Measurements from ENCODE around the gene PDE9A. TPM values are rescaled to one million over a fixed set of nuclear protein-coding genes. Genes with fewer than 3 reads are reported as not detected.

Gene PDE9A
- total and polyA plus RNA-seq, 2 donors (not counting 3 experiments of a cell fraction or from before 2014, with no cell fraction given), result 0.28 to 2.2 TPM

GRCh38 chr21:42618707-42619102 is 34.7 kb upstream of the PDE9A start:
- Histone ChIP-seq H2AFZ (ENCODE audit: low read depth, low read length) (no peak overlapping the region), H3K36me3 (ENCODE audit: control insufficient read depth in 2 of 2, extremely low read depth in 1 of 2, insufficient read depth in 2 of 2, low read length in 2 of 2) (no peaks in the 10 kb centered on the region), H3K4me3 (replicated peaks in 1 of 3; ENCODE audit: insufficient read depth in 1 of 3, low read depth in 1 of 3, low read length in 3 of 3) (no peak overlapping the region), H3K27me3 (ENCODE audit: control insufficient read depth in 2 of 2, insufficient read depth in 2 of 2, low read length in 2 of 2) (peaks cover 3 to 7% of the 10 kb centered on the region in 2 experiments), H3K4me2 (ENCODE audit: insufficient read depth, low read length) (no peak overlapping the region), H3K27ac (ENCODE audit: insufficient read depth, low read depth, low read length) (no peak overlapping the region), H3K9me1 (replicated peaks; ENCODE audit: control insufficient read depth, extremely low read depth, insufficient read depth, low read length) (no peaks in the 10 kb centered on the region), H3K9me3 (replicated peaks; ENCODE audit: control insufficient read depth, insufficient read depth, low read length) (no peaks in the 10 kb centered on the region), H3K9ac (replicated peaks; ENCODE audit: extremely low read depth, insufficient read depth, low read length) (no peak overlapping the region), H3K79me2 (ENCODE audit: control insufficient read depth, insufficient read depth, low read length) (no peaks in the 10 kb centered on the region), H4K20me1 (replicated peaks; ENCODE audit: control insufficient read depth, extremely low read depth, insufficient read depth, low read length) (no peaks in the 10 kb centered on the region), H3K4me1 (ENCODE audit: control insufficient read depth, extremely low read depth, insufficient read depth, low read length) (no peaks in the 10 kb centered on the region)
- ChIA-PET CTCF (no interaction called here), POLR2A (no interaction called here)
- TF ChIP-seq FOS (IDR thresholded peaks at IDR 0.05; ENCODE audit: borderline replicate concordance, insufficient read depth, low read length), result no peak
- no peak for TF ChIP-seq MYC (IDR thresholded peaks at IDR 0.05; ENCODE audit: low read depth, low read length)
- dilution Hi-C loops (cut with MboI; ENCODE audit: extremely low pct_ligation_motif_present, low sequenced_read_pairs), result no loop called here
- BruUV-seq (replicated peaks), result no TSS peak
- no peak for DNase-seq (ENCODE audit: low read depth, low spot score)
- intact Hi-C loops (cut with micrococcal nuclease), result no loop called here
- no peak for FAIRE-seq

- Histone ChIP-seq H3K36me3 (ENCODE audit: control insufficient read depth in 2 of 2, extremely low read depth in 1 of 2, insufficient read depth in 2 of 2, low read length in 2 of 2) (no peaks in the 10 kb centered on the region), H3K9me1 (replicated peaks; ENCODE audit: control insufficient read depth, extremely low read depth, insufficient read depth, low read length) (no peaks in the 10 kb centered on the region), H3K27ac (ENCODE audit: insufficient read depth, low read depth, low read length) (no peak overlapping the region), H3K4me2 (ENCODE audit: insufficient read depth, low read length) (no peak overlapping the region), H3K9me3 (replicated peaks; ENCODE audit: control insufficient read depth, insufficient read depth, low read length) (no peaks in the 10 kb centered on the region), H3K27me3 (ENCODE audit: control insufficient read depth in 2 of 2, insufficient read depth in 2 of 2, low read length in 2 of 2) (peaks cover 3 to 7% of the 10 kb centered on the region in 2 experiments), H2AFZ (ENCODE audit: low read depth, low read length) (no peak overlapping the region), H3K4me3 (replicated peaks in 1 of 3; ENCODE audit: insufficient read depth in 1 of 3, low read depth in 1 of 3, low read length in 3 of 3) (no peak overlapping the region), H3K79me2 (ENCODE audit: control insufficient read depth, insufficient read depth, low read length) (no peaks in the 10 kb centered on the region), H3K4me1 (ENCODE audit: control insufficient read depth, extremely low read depth, insufficient read depth, low read length) (no peaks in the 10 kb centered on the region), H4K20me1 (replicated peaks; ENCODE audit: control insufficient read depth, extremely low read depth, insufficient read depth, low read length) (no peaks in the 10 kb centered on the region), H3K9ac (replicated peaks; ENCODE audit: extremely low read depth, insufficient read depth, low read length) (no peak overlapping the region)
- dilution Hi-C loops (cut with MboI; ENCODE audit: extremely low pct_ligation_motif_present, low sequenced_read_pairs), result no loop called here
- intact Hi-C loops (cut with micrococcal nuclease), result no loop called here
- no peak for FAIRE-seq
- POLR2A ChIA-PET, result no interaction called here
- TF ChIP-seq FOS (IDR thresholded peaks at IDR 0.05; ENCODE audit: borderline replicate concordance, insufficient read depth, low read length) (no peak), POLR2AphosphoS5 (IDR thresholded peaks at IDR 0.05; ENCODE audit: insufficient read depth, low read depth, low read length) (no peak), MYC (IDR thresholded peaks at IDR 0.05; ENCODE audit: low read depth, low read length) (no peak), MAX (IDR thresholded peaks at IDR 0.05; ENCODE audit: insufficient read depth, insufficient read length) (no peak), JUN (IDR thresholded peaks at IDR 0.05; ENCODE audit: borderline replicate concordance, insufficient read depth, insufficient read length, low read depth) (no peak), GATA2 (IDR thresholded peaks at IDR 0.05; ENCODE audit: insufficient read depth, insufficient read length, low read depth, low read length) (no peak), EZH2 (IDR thresholded peaks at IDR 0.05; ENCODE audit: borderline replicate concordance, low read depth, low read length, severe bottlenecking) (no peak), CTCF (IDR thresholded peaks at IDR 0.05; ENCODE audit: extremely low read depth in 1 of 2, insufficient read depth in 1 of 2, low read depth in 1 of 2, low read length in 2 of 2) (no peak), POLR2A (IDR thresholded peaks at IDR 0.05; ENCODE audit: low read depth, low read length) (no peak)
- CTCF ChIA-PET, result no interaction called here
- no TSS peak for BruUV-seq (replicated peaks)
- no peak for DNase-seq (ENCODE audit: low read depth, low spot score)
These were observed 34.3 kb upstream of the PDE9A start for GRCh38 chr21:42619166-42619565.
